Hepatocyte (in vitro differentiated cells): ENCODE measurements around the gene FOXL1. TPM values are rescaled to one million over a fixed set of nuclear protein-coding genes. Genes with fewer than 3 reads are reported as not detected.

Source experiments
- DNase-seq: peaks from one replicate; pipeline ENCODE4 v3.0.0-alpha.2; 2016; ENCODE audit warnings: low spot score
- H2AFZ ChIP-seq: fragments of 200-600 bp; sonication (generic); 2 replicates; pipeline ENCODE4 v1.6.0; 2016; ENCODE audit warnings: antibody characterized with exemption, mild to moderate bottlenecking
- H3K27ac ChIP-seq: fragments of 200-600 bp; sonication (generic); 2 replicates; pipeline ENCODE4 v1.5.1; 2016; ENCODE audit warnings: mild to moderate bottlenecking
- H3K27me3 ChIP-seq: fragments of 200-600 bp; sonication (generic); 2 replicates; pipeline ENCODE4 v1.6.1; 2016
- H3K36me3 ChIP-seq: fragments of 200-600 bp; sonication (generic); replicated peaks from 2 replicates; pipeline ENCODE4 v1.5.1; 2016; ENCODE audit warnings: low read depth; ENCODE audit not compliant: insufficient read depth
- H3K4me1 ChIP-seq: fragments of 200-600 bp; sonication (generic); 2 replicates; pipeline ENCODE4 v1.5.1; 2016; ENCODE audit warnings: mild to moderate bottlenecking, moderate library complexity; ENCODE audit not compliant: insufficient read depth
- H3K4me2 ChIP-seq: fragments of 200-600 bp; sonication (generic); 2 replicates; pipeline ENCODE4 v1.6.0; 2016
- H3K4me3 ChIP-seq: fragments of 200-600 bp; sonication (generic); 2 replicates; pipeline ENCODE4 v1.5.1; 2016; ENCODE audit warnings: mild to moderate bottlenecking
- H3K79me2 ChIP-seq: fragments of 200-600 bp; sonication (generic); 2 replicates; pipeline ENCODE4 v1.6.0; 2017; ENCODE audit warnings: mild to moderate bottlenecking
- H3K9me2 ChIP-seq: fragments of 200-600 bp; sonication (generic); replicated peaks from 2 replicates; pipeline ENCODE4 v1.6.0; 2017; ENCODE audit warnings: mild to moderate bottlenecking; ENCODE audit not compliant: insufficient read depth
- H3K9me3 ChIP-seq: fragments of 200-600 bp; sonication (generic); 2 replicates; pipeline ENCODE4 v1.5.1; 2016; ENCODE audit warnings: low read depth, mild to moderate bottlenecking
- H4K20me1 ChIP-seq: fragments of 200-600 bp; sonication (generic); 2 replicates; pipeline ENCODE4 v1.6.0; 2016; ENCODE audit warnings: mild to moderate bottlenecking; ENCODE audit not compliant: insufficient read depth, poor library complexity, severe bottlenecking
- EZH2 ChIP-seq: fragments of 200-600 bp; sonication (generic); IDR thresholded peaks from 2 replicates; pipeline ENCODE4 v1.6.1; 2016; ENCODE audit warnings: antibody characterized with exemption, mild to moderate bottlenecking, borderline replicate concordance
- EZH2phosphoT487 ChIP-seq: fragments of 200-600 bp; sonication (generic); IDR thresholded peaks from one replicate; pipeline ENCODE4 v1.6.1; 2018; ENCODE audit warnings: antibody characterized with exemption, mild to moderate bottlenecking, low read depth, moderate library complexity; ENCODE audit not compliant: unreplicated experiment, severe bottlenecking
- WGBS: methylation state at CpG from one replicate; pipeline ENCODE4 v1.1.6; 2016; ENCODE audit warnings: low lambda C conversion rate; ENCODE audit errors: missing lambda C conversion rate; 5-methylcytosine and 5-hydroxymethylcytosine counted together
- polyA plus RNA-seq: library from polyadenylated mRNA; unstranded; fragments of >200 nt; fragmentation: Nextera tagmentation; extraction: Ambion mirVana; gene quantifications from 2 replicates; pipeline ENCODE4 v1.2.1, GENCODE V29; 2016
- total RNA-seq: library from RNA; depleted of rRNA; stranded (reverse); fragments of >200 nt; gene quantifications from 2 replicates; pipeline ENCODE4 v1.2.3, GENCODE V29; 2014
- TF ChIP-seq, protein P1 (sequence below): fragments of 200-600 bp; sonication (generic); IDR thresholded peaks from 2 replicates; pipeline ENCODE4 v1.5.1; 2016; ENCODE audit warnings: antibody characterized with exemption, mild to moderate bottlenecking; ENCODE audit not compliant: poor library complexity

FOXL1 gene
- total and polyA plus RNA-seq, 2 experiments from 2014 or later, result 1.3 to 3.1 TPM

- TF ChIP-seq EZH2phosphoT487, result no peak
- Histone ChIP-seq H3K9me2 (no peaks in the 10 kb centered on the region), H3K4me3 (no peak overlapping the region), H3K79me2 (no peaks in the 10 kb centered on the region), H3K4me1 (no peaks in the 10 kb centered on the region), H3K36me3 (no peaks in the 10 kb centered on the region), H2AFZ (no peak overlapping the region), H3K27me3 (no peaks in the 10 kb centered on the region), H3K9me3 (no peaks in the 10 kb centered on the region), H3K27ac (no peak overlapping the region), H3K4me2 (no peak overlapping the region), H4K20me1 (no peaks in the 10 kb centered on the region)
- no peak for DNase-seq
- 96% methylated on average over 8 of the region's 8 CpGs for WGBS
These were observed 44.5 kb upstream of the FOXL1 start for GRCh38 chr16:86533767-86534351.

DNA sequence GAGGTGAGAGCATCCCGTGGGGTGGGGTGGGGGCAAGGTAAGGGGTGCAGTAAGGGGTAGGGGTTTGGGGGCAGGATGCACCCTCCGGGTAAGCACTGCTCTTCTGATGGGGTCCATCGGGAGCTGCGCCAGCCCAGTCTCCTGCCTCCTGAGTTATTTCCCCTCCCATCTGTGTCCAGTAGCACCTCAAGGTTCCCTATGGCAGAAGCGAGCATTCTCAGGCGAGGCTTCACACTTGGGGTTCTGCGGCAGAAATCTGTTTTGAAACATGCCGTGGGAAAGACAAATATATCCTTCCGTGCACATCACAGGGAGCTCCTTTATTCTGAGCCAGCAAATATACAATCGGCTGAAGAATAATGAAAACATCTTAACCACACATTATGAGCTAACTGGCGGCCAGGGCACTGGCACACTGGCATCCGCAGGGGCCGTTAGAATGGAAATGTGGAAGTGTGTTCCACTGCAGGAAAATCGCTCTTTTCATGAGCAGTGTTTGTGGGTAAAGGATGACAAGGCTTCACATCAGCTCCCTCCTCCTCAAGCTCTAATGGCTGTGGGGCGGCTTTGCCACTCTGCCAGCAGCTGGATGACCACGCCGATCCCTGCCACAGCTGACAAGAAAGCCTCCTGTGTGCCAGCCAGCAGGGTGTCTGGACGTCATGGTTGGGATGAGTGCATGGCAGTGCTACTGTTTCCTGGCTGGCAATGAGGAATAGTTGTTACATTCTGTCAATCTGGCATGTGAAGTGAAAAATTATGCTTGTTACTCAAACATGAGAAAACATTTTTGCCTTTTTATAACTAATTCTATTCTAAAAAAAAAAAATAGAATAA lies 43.4 kb upstream of the FOXL1 start:
- Histone ChIP-seq H4K20me1 (no peaks in the 10 kb centered on the region), H2AFZ (no peak overlapping the region), H3K9me3 (no peaks in the 10 kb centered on the region), H3K79me2 (no peaks in the 10 kb centered on the region), H3K4me3 (no peak overlapping the region), H3K27ac (no peak overlapping the region), H3K36me3 (no peaks in the 10 kb centered on the region), H3K27me3 (no peaks in the 10 kb centered on the region), H3K9me2 (no peaks in the 10 kb centered on the region), H3K4me2 (no peak overlapping the region), H3K4me1 (no peaks in the 10 kb centered on the region)
- DNase-seq, result no peak
- 88% methylated on average over 16 of the region's 18 CpGs for WGBS
- TF ChIP-seq EZH2 (no peak), EZH2phosphoT487 (no peak)
- TF ChIP-seq, protein P1, sequence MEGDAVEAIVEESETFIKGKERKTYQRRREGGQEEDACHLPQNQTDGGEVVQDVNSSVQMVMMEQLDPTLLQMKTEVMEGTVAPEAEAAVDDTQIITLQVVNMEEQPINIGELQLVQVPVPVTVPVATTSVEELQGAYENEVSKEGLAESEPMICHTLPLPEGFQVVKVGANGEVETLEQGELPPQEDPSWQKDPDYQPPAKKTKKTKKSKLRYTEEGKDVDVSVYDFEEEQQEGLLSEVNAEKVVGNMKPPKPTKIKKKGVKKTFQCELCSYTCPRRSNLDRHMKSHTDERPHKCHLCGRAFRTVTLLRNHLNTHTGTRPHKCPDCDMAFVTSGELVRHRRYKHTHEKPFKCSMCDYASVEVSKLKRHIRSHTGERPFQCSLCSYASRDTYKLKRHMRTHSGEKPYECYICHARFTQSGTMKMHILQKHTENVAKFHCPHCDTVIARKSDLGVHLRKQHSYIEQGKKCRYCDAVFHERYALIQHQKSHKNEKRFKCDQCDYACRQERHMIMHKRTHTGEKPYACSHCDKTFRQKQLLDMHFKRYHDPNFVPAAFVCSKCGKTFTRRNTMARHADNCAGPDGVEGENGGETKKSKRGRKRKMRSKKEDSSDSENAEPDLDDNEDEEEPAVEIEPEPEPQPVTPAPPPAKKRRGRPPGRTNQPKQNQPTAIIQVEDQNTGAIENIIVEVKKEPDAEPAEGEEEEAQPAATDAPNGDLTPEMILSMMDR, result no peak

GRCh38 chr16:86536621-86537020 lies 41.7 kb upstream of the FOXL1 start:
- no peak overlapping the region for H3K4me2 ChIP-seq
- no peak overlapping the region for H3K4me3 ChIP-seq
- H2AFZ ChIP-seq, result no peak overlapping the region
- no peaks in the 10 kb centered on the region for H3K27me3 ChIP-seq
- no peaks in the 10 kb centered on the region for H3K4me1 ChIP-seq
- 97% methylated on average over 17 of the region's 17 CpGs for WGBS
- H4K20me1 ChIP-seq, result no peaks in the 10 kb centered on the region
- no peak for DNase-seq
- no peaks in the 10 kb centered on the region for H3K36me3 ChIP-seq
- H3K79me2 ChIP-seq, result no peaks in the 10 kb centered on the region
- no peak for TF ChIP-seq EZH2
- TF ChIP-seq, protein P1, result no peak
- no peak for TF ChIP-seq EZH2phosphoT487
- H3K27ac ChIP-seq, result no peak overlapping the region
- no peaks in the 10 kb centered on the region for H3K9me2 ChIP-seq
- H3K9me3 ChIP-seq, result no peaks in the 10 kb centered on the region

DNA sequence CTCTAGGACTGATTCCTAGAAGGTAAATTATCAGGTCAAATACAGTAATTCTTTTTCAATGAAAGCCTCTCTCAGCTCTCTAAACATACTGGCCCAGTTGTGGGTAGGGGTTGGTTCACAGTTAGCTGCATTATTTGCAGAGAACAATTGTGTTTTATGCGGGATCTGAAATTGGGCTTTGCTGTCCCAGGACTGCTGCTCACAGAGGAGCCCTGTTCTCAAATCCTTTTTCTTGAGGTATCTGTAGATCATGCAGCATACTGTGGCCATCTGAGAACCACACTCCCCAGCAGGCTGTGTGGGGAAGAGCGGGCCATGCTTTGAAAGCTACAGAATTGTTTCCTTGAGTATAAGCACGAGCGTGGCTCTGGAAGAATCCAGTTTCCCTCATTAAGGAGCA lies 40.9 kb upstream of the FOXL1 start:
- no peaks in the 10 kb centered on the region for H3K4me1 ChIP-seq
- H3K4me2 ChIP-seq, result no peak overlapping the region
- no peaks in the 10 kb centered on the region for H4K20me1 ChIP-seq
- no peak for DNase-seq
- no peak overlapping the region for H3K4me3 ChIP-seq
- no peaks in the 10 kb centered on the region for H3K9me2 ChIP-seq
- 96% methylated on average over 4 of the region's 4 CpGs for WGBS
- no peak overlapping the region for H3K27ac ChIP-seq
- no peak overlapping the region for H2AFZ ChIP-seq
- H3K36me3 ChIP-seq, result no peaks in the 10 kb centered on the region
- no peaks in the 10 kb centered on the region for H3K79me2 ChIP-seq
- no peaks in the 10 kb centered on the region for H3K27me3 ChIP-seq
- TF ChIP-seq EZH2phosphoT487 (no peak), EZH2 (no peak)
- TF ChIP-seq, protein P1, result no peak
- no peaks in the 10 kb centered on the region for H3K9me3 ChIP-seq
